NCI-H1694 (cell line): Measurements from ENCODE around the gene PODNL1.
"Not testable (repeated sequence)": the region's sequence is repeated elsewhere in the genome, so short reads cannot be mapped to it uniquely, and the experiment has no call there.

Experiments used
- DNase-seq: peaks from one replicate; lab custom pipeline; 2025; lab: John Stamatoyannopoulos, UW

Gene PODNL1

GRCh38 chr19:13926010-13926409 is 12.2 kb downstream of the PODNL1 start:
- no peak for DNase-seq

DNA sequence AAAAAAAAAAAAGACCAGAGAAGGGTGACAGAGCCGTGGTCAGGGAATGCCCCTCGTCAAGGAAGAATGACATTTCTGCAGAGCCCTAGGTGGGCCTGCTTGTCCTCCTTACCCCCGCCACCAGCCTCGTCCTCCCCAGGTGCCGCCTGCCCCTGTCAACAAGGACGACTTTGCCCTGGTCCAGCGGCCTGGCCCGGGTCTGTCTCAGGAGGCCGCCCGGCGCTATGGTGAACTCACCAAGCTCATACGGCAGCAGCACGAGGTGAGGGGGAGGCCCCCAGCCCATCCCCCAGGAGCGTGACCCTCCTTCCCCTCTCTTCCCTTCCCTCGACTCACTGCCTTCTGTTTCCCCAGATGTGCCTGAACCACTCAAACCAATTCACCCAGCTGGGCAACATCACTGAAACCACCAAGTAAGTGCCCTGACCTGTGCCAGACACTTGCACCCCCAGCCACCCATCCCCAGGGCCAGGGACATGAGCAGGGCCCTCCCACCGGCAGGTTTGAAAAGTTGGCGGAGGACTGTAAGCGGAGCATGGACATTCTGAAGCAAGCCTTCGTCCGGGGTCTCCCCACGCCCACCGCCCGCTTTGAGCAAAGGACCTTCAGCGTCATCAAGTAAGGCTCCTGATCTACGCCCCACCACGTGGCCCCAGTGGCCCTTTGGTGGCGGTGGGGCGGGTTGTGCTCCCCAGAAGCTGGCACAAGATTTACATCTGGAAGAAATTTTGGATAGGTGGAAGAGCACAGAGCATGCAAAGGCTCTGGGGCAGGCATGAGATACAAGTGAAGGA is 14.8 kb downstream of the PODNL1 start:
- DNase-seq = no peak

GRCh38 chr19:13922118-13922517 is 16.1 kb downstream of the PODNL1 start:
- DNase-seq = not testable (repeated sequence)

DNA sequence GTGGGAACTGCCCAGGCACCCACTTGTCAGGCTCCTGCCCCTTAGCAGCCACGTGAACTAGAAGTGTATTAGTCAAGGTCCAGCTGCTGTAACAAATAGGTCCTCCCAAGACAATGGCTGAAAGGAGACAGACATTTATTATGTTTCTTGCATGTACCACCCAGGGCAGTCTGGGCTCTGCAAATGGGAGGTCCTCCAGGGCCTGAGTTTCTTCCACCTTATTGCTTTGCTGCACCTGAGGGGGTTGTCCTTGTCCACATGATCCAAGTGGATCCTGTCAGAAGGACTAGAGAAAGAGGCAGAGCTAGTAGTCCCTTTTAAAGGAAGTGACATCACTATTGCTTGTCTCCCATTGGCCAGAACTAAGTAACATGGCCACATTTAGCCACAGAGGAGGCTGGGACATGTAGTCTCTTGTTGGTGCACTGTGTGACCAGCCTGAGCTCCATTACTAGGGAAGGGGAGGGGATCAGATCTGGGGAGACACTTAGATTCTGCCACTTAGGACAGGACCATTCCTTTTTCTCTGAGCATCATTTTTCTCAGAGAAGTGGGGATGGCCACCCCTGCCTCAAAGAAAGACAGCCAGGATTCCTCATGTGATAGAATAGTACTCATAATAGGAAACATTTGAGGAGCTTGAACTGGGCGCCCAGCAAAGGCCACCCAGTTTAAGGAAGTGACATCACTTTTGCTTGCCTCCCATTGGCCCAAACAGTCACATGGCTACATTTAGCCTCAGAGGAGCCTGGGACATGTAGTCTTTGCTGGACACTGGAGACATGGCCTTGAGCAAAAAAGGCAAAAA is 17.1 kb downstream of the PODNL1 start:
- peak; percentile 42 for DNase-seq

- DNase-seq = no peak
These were observed 17.7 kb downstream of the PODNL1 start for GRCh38 chr19:13920524-13920923.

- no peak for DNase-seq
These were observed 19.3 kb downstream of the PODNL1 start for GRCh38 chr19:13918726-13919411.

- DNase-seq = no peak
These were observed 20.3 kb downstream of the PODNL1 start for GRCh38 chr19:13917888-13918406.

- no peak for DNase-seq
These were observed 23.4 kb downstream of the PODNL1 start for GRCh38 chr19:13914777-13915176.

- no peak for DNase-seq
These were observed 24.9 kb downstream of the PODNL1 start for GRCh38 chr19:13913352-13913751.

GRCh38 chr19:13909430-13909829 is 28.8 kb downstream of the PODNL1 start:
- DNase-seq = no peak

DNA sequence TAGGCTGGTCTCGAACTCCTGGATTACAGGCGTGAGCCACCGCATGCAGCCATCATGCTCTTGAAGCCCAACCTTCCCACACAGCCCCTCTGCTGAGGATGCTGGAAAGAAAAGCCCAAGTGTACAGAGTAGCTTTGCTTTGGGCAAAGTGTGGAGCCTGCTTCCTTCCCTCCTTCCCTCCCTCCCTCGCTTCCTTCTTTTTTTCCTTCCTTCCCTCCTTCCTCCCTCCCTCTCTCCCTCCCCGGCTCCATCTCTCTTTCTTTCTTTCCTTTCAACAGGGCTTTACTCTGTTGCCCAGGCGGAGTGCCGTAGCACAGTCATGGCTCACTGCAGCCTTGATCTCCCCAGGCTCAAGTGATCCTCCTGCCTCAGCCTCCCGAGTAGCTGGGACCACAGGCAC is 29.5 kb downstream of the PODNL1 start:
- DNase-seq = no peak

DNA sequence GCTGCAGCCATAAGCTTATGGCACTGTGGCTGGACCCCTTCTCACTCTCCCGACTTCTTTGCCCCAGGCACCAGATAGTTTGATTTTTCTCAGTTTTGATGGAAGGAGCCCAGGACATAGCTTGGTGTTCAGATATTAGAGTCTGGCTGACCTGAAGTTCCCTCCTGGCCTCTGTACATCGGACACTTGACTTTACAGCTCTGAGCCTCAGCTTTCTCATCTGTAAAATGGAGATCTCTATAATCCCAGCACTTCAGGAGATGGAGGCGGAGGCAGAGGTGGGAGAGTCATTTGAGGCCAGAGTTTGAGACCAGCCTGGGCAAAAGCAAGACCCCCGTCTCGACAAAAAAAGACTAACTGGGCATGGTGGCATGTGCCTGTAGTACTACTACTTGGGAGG is 31.3 kb downstream of the PODNL1 start:
- DNase-seq = no peak

DNA sequence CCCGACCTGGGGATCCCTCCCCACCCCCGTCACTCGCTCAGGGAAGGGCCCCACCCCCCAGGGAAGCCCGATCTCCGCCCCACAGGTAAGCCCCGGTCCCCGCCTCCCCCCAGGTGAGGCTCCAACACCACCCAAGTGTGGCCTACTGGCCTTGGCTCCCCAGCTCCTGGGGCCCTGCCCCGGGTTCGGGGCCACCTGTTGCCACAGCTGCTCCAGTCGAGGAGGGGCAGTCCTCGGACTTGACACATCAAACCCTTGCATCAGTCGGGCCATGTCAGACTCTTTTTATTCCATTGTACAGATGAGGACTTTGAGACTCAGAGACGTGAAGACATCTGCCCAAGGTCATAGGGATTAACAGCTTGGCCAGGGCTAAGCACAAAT is 31.7 kb downstream of the PODNL1 start:
- DNase-seq = no peak

DNA sequence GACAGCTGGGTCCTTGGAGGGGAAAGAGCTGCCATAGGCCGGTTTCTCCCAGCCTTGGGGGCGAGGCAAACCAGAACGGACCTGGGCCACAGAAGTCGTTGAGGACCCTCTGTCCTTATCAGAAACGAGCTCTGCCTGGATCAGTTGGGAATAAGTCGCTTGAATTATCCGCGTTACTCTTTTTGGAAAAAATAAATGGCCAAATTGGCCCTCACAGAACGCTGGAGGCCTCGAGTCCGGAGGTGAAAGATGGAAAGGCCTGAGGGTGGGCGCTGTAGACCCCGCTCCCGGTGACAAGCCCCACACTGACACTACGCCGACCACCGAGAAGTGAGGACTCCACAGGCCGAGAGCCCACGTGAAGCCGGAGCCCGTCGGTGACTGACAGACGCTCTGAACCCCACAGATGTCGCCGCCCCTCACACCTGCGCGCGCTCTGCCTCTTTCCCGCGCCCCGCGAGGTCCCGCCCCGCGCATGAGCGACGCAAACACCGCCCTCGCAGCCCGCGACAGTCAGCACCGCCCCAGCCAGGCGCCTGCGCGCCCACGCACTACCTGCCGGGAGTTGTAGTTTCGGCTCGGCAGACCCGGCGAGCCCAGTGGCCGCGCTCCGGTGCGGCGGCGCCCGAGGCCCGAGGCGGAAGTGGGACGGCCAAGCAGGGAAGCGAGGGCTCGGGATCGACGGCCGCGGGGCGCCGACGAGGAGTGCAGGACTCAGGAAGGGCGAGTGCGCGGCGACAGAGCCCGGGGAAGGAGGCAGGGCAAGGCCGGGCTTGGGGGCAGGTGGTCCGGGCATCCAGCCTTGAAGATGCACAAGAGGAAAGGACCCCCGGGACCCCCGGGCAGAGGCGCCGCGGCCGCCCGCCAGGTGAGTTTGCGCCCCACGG is 32.3 kb downstream of the PODNL1 start, which contains the start of the genes BRME1 and CC2D1A:
Gene BRME1, minus strand, starts transcription at position 484 of the 887 bp plus-strand sequence. CDS start 1,225 bp downstream, outside the sequence.
Gene CC2D1A, plus strand, starts transcription at position 568 of the 887 bp plus-strand sequence. Its CDS starts 241 bp downstream, at position 809.
- peak; percentile 41 for DNase-seq

- DNase-seq = no peak
These were observed 35.1 kb downstream of the PODNL1 start for GRCh38 chr19:13902993-13903555.

DNA sequence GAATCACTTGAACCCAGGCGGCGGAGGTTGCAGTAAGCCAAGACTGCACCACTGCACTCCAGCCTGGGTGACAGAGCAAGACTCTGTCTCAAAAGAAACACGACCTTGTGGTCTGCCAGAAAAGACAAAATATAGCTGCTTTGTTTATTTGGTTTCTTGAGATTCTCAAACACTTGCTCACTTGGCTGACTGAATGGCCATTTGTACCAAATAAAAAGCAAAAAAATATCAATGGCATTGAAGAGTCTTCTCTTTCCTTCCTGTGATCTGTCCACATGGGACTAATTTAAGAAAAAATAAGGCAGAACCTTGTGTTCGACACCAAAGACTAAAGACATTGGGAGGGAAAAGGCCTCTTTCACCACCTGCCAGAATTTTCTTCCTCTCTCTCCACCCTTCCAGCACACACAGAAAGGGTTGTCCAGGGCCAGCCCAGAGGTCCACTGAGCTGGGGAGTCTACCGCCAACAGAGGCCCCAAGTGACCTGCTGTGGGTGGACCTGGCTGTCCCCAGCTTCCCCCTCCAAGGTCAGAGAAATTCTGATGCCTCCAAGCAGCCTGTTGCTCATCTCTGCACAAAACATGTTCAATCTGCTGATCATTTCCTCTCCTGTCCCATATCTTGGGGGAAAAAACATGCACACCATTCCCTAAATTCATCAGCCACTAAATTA is 38.2 kb downstream of the PODNL1 start:
- DNase-seq = no peak

- DNase-seq = no peak
These were observed 38.8 kb downstream of the PODNL1 start for GRCh38 chr19:13899393-13899792.

- no peak for DNase-seq
These were observed 42.0 kb downstream of the PODNL1 start for GRCh38 chr19:13896227-13896626.

- no peak for DNase-seq
These were observed 43.7 kb downstream of the PODNL1 start for GRCh38 chr19:13894552-13894951.

- DNase-seq = no peak
These were observed 45.3 kb downstream of the PODNL1 start for GRCh38 chr19:13892870-13893269.
